NCI-H510A treated with DMSO at 0.1 percent for 48 hours (cell line): ENCODE data around the gene HDHD5.
A peak's percentile ranks its signal among the peaks of the same experiment; 100 is the strongest.

Source experiments
- DNase-seq: peaks from one replicate; lab custom pipeline; 2025; lab: John Stamatoyannopoulos, UW

Gene HDHD5

DNA sequence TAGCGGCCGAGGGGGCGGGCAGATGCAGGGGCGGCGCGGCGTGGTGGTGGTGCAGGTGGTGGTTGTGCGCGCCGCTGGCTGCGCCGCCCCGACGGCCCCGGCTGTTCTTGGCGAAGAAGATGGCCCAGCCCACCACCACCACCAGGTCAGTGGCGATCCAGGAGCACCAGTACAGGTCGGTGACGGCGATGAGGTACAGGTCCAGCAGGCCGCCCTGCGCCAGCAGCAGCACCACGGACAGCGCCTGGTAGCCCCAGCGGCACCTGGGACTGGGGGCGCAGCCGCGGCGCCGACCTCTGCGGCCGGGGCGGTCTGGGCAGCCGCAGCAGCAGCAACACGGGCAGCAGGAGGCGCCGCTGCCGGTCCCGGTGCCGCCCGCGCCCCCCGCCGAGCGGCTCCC is 38.8 kb downstream of the HDHD5 start:
- DNase-seq, result no peak

DNA sequence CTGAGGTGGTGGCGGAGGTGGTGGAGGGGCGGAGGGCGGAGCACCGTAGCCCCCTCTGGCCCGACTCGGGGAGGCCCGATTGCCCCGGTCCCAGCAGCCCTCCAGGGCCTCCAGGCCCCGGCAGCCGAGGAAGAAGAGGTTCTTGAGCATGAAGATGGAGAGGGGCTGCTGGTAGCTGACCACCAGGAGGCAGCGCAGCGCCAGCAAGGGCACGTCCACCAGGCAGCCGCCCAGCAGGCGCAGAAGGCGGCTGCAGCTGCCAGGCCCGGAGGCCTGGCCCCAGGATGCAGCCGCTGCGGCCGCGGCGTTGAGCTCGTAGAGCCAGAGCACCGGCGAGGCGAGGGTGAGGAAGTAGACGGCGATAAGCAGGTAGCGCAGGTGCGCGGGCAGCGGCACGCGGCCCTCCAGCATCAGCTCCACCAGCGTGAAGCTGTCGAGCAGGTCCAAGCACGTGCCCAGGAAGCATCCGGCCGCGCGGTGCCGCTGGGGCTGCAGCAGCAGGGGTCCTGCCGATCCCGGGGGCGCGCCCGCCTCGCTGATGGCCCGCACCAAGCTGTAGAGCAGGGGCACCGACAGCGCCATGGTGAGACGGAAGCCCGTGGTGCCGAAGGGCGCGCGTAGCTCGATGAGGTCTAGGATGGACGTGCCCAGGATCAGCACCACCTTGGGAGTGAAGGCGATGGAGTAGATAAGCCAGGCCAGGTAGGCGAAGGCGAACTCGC is 39.4 kb downstream of the HDHD5 start:
- DNase-seq, result no peak

DNA sequence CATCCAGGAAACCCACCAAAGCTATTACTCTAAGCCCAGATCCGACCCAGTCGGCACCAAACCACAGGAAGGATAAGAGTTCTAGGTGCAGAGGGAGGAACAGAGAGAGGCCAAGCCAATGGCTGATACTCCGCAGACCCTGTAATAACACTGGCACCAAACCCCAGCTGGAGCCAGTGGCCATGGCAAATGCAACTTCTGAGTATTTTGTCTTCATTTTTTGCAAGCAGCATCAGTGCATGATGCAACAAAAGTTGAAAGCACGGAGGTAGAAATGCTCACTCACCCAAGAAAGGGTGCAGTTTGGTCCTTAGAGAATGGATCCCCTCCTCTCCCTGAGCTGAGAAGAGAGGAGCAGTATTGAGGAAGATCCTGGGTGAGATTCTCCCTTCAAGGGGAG is 40.7 kb downstream of the HDHD5 start:
- DNase-seq, result no peak

DNA sequence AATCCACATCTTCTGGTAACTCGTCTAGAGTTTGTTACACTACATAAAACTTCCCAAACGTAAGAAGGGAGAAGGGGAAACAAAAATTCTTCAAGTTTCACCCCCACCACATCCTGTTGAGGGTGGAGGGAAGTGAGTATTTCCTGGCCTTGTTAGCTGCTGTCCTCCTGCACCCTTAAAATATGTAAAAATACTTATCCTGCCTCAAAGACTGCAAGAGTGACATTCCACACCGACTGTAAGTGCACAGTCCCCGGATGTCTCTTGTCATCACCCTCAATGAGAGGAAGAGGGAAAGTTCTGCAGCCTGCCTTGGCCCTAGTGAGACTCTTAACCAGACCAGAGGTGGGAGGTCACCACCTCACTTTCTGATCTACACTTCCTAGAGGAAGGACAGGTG is 41.2 kb downstream of the HDHD5 start:
- DNase-seq, result no peak

DNA sequence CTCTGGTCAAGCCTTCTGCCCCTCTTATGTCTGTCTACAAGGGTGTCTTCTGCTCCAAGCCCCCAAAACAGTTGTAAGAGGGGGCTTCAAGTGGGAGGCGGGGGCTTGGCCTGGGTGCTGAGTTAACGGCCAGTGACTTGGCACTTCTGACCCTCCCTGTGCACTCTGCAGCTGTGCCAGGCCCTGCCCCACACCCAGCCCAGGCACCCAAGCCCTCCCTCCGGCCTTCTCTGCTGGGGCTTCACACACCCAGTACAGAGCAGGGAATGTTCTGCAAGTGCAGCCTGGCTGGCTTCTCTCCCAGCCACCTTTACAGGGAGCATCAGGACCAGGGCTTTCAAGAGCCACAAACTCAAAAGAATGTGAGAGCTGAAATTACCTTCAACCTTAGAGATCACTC is 41.7 kb downstream of the HDHD5 start:
- DNase-seq, result no peak

DNA sequence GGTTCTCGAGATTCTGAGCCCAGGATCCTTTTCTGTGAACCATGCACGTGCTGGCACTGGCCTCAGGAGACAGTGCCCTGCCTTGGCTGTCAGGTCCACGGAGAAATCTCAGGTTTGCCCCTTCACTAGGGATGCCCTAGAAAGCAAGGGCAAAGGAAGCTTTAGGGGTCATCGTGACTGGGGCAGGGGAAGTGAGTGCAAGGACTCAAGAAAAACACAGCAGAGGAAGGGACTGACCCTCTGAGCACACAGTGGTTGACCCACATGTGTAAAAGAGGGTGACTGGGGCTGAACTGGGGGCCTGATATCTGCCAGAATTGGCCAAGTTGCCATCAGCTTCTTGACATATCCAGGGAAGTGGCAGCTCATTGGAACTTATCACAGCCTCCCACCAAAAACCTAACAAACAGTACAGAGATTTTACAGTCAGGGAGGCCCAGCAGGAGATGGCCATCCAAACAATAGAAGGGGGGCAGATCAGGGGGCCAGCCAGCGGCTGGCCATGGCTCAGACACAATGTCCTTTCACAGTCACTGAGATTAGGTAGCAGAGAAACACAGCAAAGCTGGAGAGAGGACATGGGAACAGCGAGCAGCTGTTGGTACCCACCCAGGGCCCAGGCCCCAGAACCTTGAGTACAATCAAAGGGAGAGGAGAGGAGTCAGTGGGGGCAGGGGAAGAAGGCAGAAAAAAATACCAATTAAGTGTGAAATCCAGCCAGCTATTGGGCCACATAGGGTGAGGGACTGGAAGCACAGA is 42.3 kb downstream of the HDHD5 start:
- DNase-seq, result no peak

DNA sequence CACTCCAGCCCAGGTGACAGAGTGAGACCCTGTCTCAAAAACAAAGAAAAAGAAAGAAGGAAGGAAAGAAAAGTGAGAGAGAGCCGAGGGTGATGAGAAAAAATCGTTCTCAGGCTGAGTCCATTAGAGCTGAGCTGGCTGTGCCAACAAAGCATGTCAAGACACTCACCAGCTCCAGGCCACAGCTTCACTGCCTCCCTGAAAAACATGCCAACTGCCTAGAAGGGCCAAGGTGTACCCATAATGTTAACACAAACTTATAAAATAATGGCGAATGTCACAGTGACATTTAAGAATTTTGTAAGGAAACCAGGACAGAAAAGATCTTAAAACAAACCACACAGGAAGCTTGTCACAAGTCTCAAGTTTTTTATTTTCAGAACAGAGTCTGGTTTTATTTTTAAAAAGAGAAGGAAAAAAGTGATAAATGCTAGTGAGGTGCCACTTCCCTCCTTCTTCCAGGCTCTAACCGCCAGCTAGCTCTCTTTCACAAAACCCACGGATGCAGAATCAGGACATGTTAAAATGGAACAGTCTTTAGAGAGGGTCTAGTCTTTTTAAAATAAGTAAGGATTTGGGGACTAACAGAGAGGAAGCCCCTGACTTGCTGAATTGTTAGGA is 43.0 kb downstream of the HDHD5 start:
- DNase-seq, result no peak

DNA sequence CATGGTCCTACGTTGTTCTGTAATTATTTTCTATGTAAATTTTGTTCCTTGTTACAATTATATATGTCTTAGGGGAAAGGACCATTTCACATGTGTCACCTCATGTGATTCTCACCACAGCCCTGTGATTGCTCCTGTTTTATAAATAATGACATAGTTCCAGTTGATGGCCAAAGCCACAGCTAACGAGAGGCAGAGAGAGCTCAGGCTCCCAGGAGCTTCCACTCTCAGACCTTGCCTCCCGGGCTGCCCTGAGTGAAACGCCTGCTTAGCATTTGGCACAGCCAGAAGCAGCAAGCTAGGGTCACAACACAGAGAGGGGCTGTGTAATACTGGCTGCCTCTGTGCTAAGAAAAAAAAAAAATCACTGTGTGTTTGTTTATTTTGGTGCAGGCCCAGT is 43.8 kb downstream of the HDHD5 start:
- DNase-seq, result no peak

DNA sequence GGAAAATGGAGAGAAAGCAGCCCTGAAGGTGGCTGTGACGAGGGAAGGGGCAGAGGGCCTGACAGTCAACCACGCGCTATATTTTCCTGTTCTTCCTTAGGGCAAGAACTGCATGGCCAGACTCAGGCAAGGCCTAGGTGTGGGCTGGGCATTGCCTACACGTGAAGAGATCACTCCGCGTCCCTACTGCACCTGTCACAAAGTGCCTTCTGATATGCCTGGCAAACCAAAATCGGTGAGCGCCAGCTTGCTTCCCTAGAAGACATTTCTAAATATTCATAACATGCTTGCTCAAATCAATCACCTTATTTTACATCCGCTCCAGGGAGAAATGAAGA is 44.2 kb downstream of the HDHD5 start:
- no peak for DNase-seq

DNA sequence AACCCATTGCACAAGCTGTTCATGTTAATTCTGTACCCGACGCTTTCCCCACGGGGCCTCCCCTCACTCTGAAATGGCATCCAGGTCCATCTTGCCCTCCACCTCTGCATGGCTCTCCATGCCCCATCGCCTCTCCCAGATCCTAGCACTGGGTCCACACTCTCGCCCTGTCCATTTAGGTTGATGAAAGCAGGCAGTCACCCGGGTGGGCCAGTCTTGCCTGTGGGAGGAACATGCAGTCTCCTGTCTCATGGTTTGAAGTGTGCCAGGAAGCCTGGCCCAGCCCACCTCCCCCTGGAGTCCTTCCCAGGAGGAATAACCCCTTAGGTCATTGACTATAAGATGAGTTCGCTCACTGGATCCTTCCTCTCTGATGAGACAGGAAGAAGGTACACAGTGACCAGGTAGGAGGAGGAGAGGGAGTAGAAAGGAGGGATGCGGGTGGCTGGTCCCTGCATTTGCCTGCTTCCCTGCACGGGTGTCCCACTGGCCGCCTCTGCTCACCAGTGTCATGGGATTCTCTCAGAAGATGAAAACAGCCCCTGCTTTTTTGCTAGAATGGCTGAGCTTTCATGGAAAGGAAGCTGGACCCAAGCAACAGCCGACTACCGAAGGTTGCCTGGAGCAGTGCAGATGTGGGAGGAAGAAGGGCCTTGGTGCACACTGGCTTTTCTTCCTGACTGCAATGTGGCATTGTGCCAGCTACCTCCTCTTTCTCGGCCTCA is 44.7 kb downstream of the HDHD5 start:
- DNase-seq, result no peak

DNA sequence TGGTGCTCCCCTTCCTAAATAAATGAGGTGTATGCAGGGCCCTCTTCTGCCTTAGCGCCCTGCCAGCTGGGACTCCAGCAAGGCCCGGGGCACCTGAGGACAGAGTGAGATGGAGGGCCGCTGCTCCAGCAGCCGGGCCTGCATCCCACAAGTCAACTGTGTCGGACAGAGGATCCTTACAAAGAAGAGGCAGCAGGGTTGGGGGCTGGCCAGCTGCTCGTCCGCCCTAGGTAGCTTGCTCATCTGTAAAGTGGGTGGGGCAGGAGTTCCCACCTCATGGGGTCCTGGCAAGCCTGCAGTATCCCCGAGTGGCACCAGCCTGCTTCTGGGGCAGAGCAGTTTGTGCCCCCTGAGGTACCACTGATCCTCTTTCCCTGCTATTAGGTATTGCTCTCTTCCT is 45.5 kb downstream of the HDHD5 start:
- DNase-seq, result no peak

DNA sequence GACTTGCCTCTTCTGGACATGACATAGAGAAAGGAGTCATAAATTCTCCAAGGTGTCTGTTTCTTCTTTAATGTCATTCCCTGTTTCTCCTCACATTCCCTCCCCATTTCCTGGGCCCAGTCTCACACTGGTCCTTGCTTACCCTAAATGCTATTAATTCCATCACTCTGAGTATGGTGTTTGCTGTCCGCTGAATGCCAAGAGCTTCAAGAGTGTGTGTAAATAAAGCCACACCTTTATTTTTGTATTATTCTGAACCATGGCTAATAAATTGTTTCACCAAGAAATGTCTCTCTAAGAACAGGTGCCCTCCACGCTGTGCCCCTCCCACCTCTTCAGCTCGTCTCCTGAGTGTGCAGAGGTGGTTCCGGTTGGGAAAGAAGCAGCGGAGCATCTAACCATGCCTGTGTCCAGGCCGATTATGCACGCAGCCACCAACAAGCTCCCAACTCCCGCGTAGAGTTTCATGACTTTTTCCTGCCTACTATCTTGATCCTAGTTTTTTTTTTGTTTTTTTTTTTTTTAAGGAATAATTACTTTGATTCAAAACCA is 46.5 kb downstream of the HDHD5 start:
- DNase-seq, result peak; percentile 27

DNA sequence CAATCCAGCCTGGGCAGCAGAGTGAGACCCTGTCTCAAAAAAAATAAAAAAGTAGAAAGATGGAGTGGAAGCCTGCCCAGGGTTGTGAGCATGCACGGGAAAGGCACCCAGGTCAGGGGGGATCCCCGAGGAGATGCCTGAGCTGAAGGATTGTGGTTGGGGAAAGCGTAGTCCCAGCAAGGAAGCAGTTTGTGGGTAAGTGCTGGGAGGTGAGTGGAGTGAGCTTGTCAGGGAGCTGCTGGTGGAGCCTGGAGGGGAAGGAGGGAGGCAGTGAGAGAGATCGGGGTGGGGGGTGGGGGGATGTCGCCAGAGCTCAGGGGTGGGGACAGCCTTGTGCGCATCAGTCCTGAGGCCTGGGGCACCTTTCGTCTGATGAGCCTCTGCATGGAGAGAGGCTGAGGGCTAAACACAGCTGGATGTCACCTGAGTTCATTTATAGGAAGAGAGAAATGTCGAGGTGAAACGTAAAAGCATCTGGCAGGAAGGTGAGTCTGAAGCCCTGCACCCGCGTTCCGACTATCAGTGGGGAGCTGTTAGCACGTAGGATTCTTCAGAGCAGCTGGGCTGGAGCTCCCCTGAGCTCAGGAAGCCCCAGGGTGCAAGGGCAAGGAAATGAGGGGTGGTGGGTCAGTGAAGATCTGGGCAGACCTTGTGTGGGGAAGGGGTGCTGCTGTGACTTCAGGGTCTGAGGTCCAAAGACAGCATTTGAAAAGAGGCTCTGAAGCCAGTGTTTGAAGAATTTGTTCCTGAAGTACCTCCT is 48.1 kb downstream of the HDHD5 start:
- no peak for DNase-seq

DNA sequence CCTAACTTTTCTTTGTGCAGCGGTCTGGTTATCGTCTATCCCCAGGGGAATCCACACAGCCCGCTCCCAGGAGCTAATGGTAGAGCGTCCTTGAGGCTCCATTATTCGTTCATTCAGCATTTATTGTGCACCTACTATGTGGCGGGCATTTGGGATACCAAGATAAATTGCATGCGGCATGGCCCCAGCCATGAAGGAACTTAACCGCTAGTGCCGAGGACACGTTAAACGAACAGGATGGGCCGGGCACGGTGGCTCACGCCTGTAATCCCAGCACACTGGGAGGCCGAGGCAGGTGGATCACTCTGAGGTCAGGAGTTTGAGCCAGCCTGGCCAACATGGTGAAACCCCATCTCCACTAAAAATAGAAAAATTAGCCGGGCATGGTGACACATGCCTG is 49.1 kb downstream of the HDHD5 start:
- DNase-seq, result no peak

DNA sequence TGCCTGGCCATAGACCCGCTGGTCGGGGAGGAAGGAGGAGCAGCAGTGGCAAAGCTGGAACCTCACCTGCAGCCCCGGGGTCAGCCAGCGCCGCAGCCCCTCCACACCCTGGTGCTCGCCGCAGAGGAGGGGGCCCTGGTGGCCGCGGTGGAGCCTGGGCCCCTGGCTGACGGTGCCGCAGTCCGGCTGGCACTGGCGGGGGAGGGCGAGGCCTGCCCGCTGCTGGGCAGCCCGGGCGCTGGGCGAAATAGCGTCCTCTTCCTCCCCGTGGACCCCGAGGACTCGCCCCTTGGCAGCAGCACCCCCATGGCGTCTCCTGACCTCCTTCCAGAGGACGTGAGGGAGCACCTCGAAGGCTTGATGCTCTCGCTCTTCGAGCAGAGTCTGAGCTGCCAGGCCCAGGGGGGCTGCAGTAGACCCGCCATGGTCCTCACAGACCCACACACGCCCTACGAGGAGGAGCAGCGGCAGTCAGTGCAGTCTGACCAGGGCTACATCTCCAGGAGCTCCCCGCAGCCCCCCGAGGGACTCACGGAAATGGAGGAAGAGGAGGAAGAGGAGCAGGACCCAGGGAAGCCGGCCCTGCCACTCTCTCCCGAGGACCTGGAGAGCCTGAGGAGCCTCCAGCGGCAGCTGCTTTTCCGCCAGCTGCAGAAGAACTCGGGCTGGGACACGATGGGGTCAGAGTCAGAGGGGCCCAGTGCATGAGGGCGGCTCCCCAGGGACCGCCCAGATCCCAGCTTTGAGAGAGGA is 49.8 kb downstream of the HDHD5 start:
- no peak for DNase-seq

DNA sequence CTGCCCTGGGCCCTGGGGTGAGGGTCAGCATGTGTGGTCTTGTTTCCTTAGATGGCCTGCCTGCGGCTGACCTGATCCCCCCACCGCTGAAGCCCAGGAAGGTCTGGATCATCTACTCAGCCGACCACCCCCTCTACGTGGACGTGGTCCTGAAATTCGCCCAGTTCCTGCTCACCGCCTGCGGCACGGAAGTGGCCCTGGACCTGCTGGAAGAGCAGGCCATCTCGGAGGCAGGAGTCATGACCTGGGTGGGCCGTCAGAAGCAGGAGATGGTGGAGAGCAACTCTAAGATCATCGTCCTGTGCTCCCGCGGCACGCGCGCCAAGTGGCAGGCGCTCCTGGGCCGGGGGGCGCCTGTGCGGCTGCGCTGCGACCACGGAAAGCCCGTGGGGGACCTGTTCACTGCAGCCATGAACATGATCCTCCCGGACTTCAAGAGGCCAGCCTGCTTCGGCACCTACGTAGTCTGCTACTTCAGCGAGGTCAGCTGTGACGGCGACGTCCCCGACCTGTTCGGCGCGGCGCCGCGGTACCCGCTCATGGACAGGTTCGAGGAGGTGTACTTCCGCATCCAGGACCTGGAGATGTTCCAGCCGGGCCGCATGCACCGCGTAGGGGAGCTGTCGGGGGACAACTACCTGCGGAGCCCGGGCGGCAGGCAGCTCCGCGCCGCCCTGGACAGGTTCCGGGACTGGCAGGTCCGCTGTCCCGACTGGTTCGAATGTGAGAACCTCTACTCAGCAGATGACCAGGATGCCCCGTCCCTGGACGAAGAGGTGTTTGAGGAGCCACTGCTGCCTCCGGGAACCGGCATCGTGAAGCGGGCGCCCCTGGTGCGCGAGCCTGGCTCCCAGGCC is 50.6 kb downstream of the HDHD5 start:
- DNase-seq, result no peak

DNA sequence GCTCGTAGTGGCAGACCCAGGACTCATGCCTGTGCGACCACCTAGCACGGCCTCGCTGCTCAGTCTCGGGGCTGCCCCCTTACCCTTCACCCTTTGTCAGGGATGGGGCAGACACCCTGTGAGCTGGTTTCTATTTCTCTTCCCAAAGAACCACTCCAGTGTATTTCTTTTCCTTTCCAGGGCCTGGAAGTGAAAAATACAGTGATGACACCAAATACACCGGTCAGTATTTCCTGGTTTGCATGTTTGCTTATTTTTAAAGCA is 51.6 kb downstream of the HDHD5 start:
- no peak for DNase-seq

DNA sequence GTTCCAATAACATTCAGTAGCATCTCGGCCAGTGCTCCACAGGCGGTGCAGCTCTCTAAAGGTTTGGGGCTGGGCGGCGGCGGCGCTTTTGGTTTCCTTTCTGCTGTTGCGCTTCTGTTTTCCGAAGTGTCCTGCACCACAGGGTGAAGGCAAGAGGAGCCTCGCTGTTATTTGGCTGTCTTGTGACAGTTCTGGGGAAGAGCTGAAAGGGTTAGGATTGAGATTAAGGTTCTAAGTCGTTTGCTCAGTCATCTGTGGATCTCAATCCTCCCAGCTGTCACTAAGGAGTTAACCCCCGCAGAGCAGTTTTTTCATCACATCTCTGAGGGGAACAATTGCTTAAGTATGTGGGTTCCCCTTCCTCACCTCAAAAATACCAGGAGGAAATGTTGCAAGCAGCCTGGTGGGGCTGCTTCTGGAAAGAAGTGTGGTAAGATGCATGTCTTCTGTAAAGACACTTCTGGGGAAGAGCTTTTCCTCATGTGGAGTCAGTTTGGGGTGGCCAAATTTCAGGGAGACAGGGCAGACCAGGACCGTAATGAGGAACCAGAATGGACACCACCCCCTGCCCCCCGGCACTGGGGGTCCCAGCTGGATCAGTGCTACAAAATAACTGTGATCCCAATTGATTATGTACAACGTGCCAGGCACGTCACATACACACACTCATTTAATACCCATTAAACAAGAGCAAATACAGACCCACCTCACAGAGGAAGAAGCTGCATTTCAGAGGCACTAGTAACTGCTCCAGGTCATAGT is 52.1 kb downstream of the HDHD5 start:
- DNase-seq, result no peak

DNA sequence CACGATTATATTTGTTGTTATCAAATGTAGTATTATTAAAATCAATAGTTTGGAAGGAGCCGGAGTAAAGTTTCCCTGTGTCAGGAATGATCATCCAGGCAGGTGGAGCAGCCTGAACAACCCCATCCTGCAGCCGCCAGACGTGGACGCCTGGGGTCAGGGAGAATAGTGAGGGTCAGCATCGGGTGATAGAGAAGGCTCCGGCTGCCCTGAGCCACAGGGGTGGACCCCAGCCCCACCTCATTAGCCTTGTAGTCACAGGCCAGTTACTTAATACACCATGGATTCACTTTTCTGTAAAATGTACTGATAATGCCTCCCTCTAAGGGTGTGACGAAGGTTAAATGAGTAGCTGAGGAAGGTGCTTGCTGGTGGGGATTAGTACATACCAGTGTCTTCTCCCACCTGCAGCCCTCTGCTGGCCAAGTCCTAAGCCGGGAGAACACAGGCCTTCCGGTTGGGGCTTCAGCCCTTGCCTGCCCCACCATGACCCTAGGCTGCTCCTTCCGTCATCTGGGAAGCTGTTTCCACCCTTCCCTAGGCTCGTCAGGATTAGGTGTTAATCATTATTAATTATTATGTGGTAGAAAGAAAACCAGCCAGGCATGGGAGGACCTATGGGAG is 52.8 kb downstream of the HDHD5 start:
- no peak for DNase-seq
